GDM1 (cell line): ENCODE data around the gene ECM1.
A peak's percentile ranks its signal among the peaks of the same experiment; 100 is the strongest.

ENCODE experiments used
- DNase-seq: peaks from one replicate; lab custom pipeline; 2025; lab: John Stamatoyannopoulos, UW

Gene ECM1

GRCh38 chr1:150558761-150559655, 51.1 kb downstream of the ECM1 start:
- no peak for DNase-seq

GRCh38 chr1:150559656-150560010, 51.7 kb downstream of the ECM1 start:
- no peak for DNase-seq

- DNase-seq = peak; percentile 44
Measured at GRCh38 chr1:150560011-150560438, 52.1 kb downstream of the ECM1 start.

- DNase-seq = peak; percentile 84
Measured at GRCh38 chr1:150560576-150561253, 52.8 kb downstream of the ECM1 start.

- DNase-seq = peak; percentile 84
Measured at GRCh38 chr1:150561254-150561973, 53.5 kb downstream of the ECM1 start.

- peak; percentile 70 for DNase-seq
Measured at GRCh38 chr1:150561974-150562445, 54.1 kb downstream of the ECM1 start.

GRCh38 chr1:150562446-150563339, 54.8 kb downstream of the ECM1 start:
- no peak for DNase-seq
